ENCODE data around the gene CSRP2. TPM values are rescaled to one million over a fixed set of nuclear protein-coding genes. Genes with fewer than 3 reads are reported as not detected.
A peak's percentile ranks its signal among the peaks of the same experiment; 100 is the strongest.

Gene CSRP2
- total and polyA plus RNA-seq, 8 donors: 3.1 to 20.0 (median 7.6) TPM

DNA sequence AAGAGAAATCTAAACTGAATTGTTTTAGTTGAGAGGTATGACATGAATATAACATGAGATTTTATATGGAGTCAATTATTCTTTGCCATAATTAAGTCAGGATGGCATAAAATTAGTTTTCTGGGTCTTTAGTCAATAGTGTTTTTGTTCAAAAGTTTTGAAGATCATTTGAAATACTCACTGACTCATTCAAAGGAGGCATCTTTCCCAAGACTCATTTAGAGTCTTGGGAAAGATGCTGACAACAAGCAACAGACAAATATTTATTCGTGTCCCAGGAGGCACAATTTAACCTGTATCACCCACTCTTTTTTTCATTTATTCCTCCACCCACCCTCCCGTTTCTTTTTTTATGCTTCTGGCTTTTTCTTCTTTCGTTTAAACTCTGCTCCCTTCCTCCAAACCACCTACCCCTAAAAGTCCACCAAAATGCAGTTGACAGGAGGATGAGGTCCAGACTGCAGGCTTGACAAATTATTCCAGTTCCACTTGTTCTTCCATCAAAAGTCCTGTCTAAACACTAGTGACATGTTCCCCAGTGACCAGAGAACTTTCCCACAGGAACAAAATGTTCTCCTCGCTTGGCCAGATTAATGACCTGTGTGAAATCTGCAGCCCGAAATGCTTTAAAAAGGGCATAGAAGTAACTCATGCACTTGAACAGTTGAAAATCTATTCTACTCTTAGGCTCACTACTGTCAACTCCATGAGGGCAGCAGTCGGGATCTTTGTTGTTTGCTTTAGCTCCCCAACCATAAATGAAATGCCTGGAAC lies 43.3 kb upstream of the CSRP2 start:
- FAIRE-seq: no peak
- no peak overlapping the region for H3K4me3 ChIP-seq
- intact Hi-C loops (cut with DNase I): no loop called here
- no peak for DNase-seq
- no peak overlapping the region for H3K27ac ChIP-seq
- no peaks in the 10 kb centered on the region for H3K4me1 ChIP-seq
- H3K36me3 ChIP-seq: no peaks in the 10 kb centered on the region
- peaks cover 0 to 5% (median 0%) of the 10 kb centered on the region in 4 donors for H3K9me3 ChIP-seq
- WGBS, 2 donors: 51 to 63% methylated on average over 6 of the region's 6 CpGs
- peak in 1 of 4 donors; percentile 42 for ATAC-seq
- TF ChIP-seq, protein P1, sequence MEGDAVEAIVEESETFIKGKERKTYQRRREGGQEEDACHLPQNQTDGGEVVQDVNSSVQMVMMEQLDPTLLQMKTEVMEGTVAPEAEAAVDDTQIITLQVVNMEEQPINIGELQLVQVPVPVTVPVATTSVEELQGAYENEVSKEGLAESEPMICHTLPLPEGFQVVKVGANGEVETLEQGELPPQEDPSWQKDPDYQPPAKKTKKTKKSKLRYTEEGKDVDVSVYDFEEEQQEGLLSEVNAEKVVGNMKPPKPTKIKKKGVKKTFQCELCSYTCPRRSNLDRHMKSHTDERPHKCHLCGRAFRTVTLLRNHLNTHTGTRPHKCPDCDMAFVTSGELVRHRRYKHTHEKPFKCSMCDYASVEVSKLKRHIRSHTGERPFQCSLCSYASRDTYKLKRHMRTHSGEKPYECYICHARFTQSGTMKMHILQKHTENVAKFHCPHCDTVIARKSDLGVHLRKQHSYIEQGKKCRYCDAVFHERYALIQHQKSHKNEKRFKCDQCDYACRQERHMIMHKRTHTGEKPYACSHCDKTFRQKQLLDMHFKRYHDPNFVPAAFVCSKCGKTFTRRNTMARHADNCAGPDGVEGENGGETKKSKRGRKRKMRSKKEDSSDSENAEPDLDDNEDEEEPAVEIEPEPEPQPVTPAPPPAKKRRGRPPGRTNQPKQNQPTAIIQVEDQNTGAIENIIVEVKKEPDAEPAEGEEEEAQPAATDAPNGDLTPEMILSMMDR (IDR thresholded peaks at IDR 0.05): no peak
- no peaks in the 10 kb centered on the region for H3K27me3 ChIP-seq

- Histone ChIP-seq H3K27me3 (no peaks in the 10 kb centered on the region), H3K27ac (no peak overlapping the region), H3K4me3 (no peak overlapping the region), H3K9me3 (peaks cover 0 to 5% (median 0%) of the 10 kb centered on the region in 4 donors), H3K36me3 (no peaks in the 10 kb centered on the region), H3K4me1 (peaks cover 0 to 3% (median 2%) of the 10 kb centered on the region in 3 donors)
- TF ChIP-seq, protein P1 (IDR thresholded peaks at IDR 0.05): no peak
- intact Hi-C loops (cut with DNase I): no loop called here
- ATAC-seq: no peak
- no peak for DNase-seq
- WGBS, 2 donors: 46 to 77% methylated on average over 2 of the region's 2 CpGs
- FAIRE-seq: no peak
Measured at GRCh38 chr12:76921100-76921471, 42.3 kb upstream of the CSRP2 start.

GRCh38 chr12:76920172-76921099 lies 41.6 kb upstream of the CSRP2 start:
- FAIRE-seq: no peak
- Histone ChIP-seq H3K27ac (no peak overlapping the region), H3K4me1 (peaks cover 0 to 9% (median 5%) of the 10 kb centered on the region in 3 donors), H3K27me3 (no peaks in the 10 kb centered on the region), H3K4me3 (no peak overlapping the region), H3K36me3 (no peaks in the 10 kb centered on the region), H3K9me3 (peaks cover 0 to 5% (median 0%) of the 10 kb centered on the region in 4 donors)
- peak in 1 of 4 donors; percentile 53 for ATAC-seq
- WGBS, 2 donors: 66 to 75% methylated on average over 9 of the region's 9 CpGs
- intact Hi-C loops (cut with DNase I): no loop called here
- TF ChIP-seq, protein P1 (IDR thresholded peaks at IDR 0.05): no peak
- no peak for DNase-seq

DNA sequence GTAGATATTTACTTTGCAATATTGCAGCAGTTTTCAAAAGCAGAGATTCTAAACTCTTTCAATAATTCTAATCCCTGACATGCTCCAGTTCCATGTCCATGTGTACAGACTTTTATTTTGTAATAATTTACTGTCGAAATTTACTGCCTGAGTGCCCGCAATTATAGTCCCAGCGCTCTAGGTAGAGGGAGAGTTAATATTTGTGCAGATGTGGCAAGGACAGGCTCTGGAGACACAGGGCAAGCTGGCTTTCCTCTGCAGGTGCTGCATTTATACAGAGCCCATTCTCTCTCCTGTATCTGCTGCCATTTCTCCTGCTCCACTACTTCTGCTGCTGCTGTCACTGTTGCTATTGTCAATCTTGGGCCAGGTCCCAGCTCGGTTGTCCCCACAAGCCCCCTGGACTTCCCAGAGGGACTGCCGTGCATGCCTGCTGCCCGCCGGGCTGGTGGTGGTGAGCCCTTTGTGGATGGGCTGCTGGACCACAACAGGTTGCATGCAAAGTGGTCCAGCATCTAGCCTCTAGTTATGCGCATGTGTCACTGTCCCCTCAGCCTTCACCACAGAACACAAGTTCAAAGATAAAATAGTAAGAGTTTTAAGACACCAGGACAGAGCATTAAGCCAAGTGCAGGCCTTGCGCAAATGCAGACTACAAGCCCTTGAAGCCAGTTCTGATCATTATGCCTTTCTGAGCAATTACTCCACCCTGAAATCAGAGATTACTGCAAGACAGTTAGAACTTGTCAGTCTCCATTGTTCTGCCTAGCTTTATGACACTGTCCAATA lies 40.8 kb upstream of the CSRP2 start:
- Histone ChIP-seq H3K9me3 (peaks cover 0 to 3% (median 0%) of the 10 kb centered on the region in 4 donors), H3K4me3 (no peak overlapping the region), H3K27ac (no peak overlapping the region), H3K4me1 (peaks cover 0 to 13% (median 5%) of the 10 kb centered on the region in 3 donors), H3K36me3 (no peaks in the 10 kb centered on the region), H3K27me3 (no peaks in the 10 kb centered on the region)
- FAIRE-seq (no peak), ATAC-seq (peak in 2 of 4 donors; percentile 41 to 49), DNase-seq (no peak)
- intact Hi-C loops (cut with DNase I): no loop called here
- 66 to 77% methylated on average over 9 of the region's 9 CpGs for WGBS, 2 donors
- TF ChIP-seq, protein P1 (IDR thresholded peaks at IDR 0.05): no peak

Measured in pancreas (tissue), 10 donors.